HPDE6-E6E7 (cell line): Measurements from ENCODE around the gene FAM47E.
"Not testable (repeated sequence)": the region's sequence is repeated elsewhere in the genome, so short reads cannot be mapped to it uniquely, and the experiment has no call there.

ENCODE experiments used
- DNase-seq: peaks from one replicate; pipeline ENCODE4 v3.0.0; 2011; ENCODE audit warnings: missing footprints; ENCODE audit errors: extremely low spot score

FAM47E gene

DNA sequence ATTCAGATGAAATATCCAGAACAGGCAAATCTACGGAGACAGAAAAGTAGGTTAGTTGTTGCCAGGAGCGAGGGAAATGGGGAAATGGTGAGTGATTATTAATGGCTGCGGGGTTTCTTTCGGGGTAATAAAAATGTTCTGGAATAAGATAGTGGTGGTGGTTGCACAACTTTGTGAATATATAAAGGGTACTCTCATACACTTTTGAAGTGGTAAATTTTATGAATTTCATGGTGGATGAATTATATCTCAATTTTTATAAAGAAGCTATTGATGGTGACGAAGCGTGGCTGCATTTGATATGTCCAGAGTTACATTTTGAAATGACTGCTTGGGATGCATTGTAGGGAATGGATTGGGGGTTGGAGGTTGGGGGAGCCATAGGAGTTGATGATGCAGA lies 16.3 kb downstream of the FAM47E start:
- DNase-seq = no peak

DNA sequence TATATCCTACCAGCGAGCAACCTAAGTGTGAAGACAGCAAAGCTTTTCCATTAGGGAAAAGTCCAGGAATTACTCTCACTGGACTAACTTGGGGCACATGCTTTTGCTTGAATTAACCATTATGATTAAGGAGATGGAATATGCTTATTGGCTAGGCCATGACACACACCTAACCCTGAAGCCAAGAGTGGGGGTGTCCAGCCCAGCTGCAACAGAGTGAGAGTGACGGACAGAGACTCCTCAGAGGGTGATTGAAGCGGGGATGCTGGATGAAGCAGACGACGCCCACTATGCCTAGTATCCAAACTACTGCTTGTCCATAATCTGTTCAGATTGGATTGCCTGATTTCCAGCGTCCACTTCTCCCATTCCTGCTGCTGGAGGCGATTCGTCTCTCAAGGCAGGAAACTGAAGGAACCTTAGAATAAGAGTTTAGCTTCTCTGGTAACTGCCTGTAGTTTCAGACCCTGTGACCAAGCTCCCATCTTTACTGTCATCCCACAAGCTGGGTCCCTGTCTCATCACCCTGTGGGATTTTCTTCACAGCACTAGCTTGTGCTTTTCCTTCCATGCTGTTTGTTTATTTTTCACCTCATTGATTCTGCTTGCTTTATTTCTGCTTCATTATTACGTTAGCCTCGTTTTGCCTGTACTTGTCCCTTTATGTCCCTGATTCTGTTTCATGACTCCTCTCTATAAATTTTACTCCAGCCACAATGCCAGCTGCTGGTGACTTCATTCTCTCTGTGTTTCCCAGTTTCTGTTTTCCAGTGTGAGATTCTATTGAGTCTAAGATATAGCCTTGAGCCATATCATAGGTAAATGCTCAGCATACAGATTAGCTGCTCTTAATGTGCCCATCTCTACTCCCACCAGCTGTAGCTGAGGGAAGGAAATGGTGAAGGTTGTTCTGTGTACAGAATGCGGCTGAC lies 19.0 kb downstream of the FAM47E start:
- no peak for DNase-seq

DNA sequence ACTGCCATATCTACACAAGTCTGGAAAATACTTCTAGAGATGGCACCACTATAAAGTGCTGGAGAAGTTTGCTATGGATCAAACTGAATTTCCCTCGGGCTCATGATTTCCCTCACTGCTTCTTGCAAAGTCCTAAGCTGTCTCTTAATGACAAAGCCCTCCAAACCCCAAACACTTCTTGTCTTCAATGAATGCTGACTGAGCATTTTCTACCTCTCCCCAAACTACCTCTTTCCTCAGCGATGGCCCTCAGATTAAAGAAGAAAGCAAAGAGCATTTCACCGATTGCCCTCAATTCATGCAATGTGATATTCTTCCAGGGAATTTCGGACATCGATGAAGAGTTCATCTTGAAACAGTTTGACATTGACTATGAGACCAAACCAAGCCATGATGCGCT lies 19.7 kb downstream of the FAM47E start:
- DNase-seq = no peak

GRCh38 chr4:76272073-76272472 lies 20.6 kb downstream of the FAM47E start:
- no peak for DNase-seq

DNA sequence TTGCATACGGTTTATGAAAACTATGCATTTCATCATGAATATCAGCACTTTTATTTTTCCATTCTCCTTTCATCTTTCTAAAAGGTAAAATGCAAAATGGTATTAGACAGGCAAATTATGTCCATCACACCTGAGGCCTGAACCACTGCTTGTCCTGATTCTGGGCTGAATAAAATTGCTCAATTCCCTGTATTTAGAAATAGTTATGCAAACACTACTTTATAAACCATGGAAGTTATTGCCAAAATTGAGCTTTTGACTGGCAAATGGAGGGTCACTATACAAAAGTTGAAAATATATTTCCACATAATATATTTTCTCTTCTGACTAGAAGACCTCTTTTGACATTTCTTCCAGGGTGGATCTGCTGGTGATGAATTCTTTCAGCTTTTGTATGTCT lies 21.1 kb downstream of the FAM47E start:
- DNase-seq = no peak

- no peak for DNase-seq
Measured at GRCh38 chr4:76272999-76273398, 21.5 kb downstream of the FAM47E start.

GRCh38 chr4:76275486-76276124 lies 24.1 kb downstream of the FAM47E start:
- DNase-seq = no peak

DNA sequence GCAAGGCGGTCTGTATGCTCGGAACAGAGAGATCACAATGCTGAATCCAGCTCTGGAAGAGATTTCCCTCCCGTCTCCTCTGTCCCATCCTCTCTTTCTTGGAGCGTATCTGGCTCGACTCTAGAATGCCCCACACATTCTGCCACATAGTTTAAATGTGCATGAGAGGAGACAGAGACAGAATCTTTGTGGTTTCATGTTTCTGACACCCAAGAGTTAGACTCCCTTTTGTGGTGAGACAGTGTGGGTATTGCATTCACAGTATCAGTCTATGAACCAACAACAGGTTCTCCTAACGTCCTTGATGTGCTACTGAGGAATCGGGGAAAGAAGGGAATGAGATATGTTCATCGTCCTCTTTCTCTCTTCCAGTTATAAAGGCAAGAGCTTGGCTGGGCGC lies 25.3 kb downstream of the FAM47E start:
- no peak for DNase-seq

DNA sequence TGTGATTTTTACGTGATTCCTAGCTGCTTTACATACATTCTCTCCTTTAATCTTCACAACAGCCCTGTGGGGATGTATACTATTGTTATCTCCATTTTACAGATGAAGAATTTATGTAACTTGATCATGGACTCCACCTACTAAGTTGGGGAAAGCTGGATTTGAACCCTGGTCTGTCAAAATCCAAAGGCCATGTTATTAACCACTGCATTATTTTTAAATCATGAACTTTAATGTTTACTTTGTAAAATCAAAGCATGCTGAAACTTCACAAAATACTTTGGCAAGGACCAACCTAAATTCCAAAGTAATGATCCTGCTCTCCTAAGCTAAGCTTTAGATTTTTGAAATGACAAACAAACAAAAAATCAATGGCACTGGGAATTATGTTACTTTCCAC lies 26.1 kb downstream of the FAM47E start:
- DNase-seq = no peak

GRCh38 chr4:76278583-76278982 lies 27.1 kb downstream of the FAM47E start:
- DNase-seq = no peak

- no peak for DNase-seq
Measured at GRCh38 chr4:76279462-76279861, 27.9 kb downstream of the FAM47E start.

GRCh38 chr4:76280488-76281441 lies 29.2 kb downstream of the FAM47E start:
- no peak for DNase-seq

- DNase-seq = not testable (repeated sequence)
Measured at GRCh38 chr4:76281594-76281993, 30.1 kb downstream of the FAM47E start.

DNA sequence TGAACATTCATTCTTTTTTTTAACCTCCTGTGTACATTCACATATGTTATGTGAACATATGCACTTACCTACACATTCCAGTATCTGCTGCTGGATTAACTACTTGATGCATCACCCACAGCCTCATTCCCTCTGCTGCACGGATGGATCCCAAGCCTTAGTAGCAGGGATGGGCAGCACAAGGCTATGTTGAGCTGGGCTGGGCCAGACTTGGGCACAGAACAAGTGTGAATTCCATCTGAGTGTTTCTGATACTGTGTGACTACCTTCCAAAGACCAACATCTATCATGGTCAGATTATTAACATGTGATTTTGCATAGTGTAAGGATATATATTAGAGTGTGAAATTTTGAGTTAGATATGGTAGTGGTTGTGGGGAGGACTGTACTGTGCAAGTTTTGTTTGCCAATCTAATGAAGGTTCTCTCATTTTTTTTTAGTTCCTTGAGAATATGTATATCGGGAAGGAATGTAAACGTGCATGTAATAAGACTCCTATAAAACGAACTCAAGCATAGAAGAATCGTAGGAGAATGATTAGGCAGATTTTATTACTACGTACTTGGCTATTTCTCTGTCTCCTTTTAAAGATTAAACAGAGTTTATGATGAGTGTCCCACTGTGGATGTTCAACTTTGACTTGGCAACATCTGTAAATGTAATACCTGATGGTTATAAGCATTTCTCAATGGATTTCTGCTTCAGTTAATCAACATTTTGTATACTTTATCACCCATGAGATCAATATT lies 31.6 kb downstream of the FAM47E start:
- DNase-seq = no peak

DNA sequence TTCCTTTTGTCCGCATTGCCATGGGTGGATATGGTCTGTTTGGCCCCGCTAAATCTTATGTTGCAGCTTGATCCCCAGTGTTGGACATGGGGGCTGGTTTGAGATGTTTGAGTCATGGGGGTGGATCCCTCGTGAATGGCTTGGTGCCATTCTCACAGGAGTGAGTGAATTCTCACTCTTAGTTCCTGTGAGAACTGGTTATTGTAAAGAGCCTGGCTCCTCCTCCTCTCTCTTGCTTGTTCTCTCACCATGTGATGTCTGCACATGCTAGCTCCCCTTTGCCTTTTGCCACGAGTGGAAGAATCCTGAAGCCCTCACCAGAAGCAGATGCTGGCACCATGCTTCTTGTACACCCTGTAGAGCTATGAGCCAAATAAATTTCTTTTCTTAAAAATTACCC lies 32.4 kb downstream of the FAM47E start:
- no peak for DNase-seq

- not testable (repeated sequence) for DNase-seq
Measured at GRCh38 chr4:76287811-76288210, 36.3 kb downstream of the FAM47E start.

DNA sequence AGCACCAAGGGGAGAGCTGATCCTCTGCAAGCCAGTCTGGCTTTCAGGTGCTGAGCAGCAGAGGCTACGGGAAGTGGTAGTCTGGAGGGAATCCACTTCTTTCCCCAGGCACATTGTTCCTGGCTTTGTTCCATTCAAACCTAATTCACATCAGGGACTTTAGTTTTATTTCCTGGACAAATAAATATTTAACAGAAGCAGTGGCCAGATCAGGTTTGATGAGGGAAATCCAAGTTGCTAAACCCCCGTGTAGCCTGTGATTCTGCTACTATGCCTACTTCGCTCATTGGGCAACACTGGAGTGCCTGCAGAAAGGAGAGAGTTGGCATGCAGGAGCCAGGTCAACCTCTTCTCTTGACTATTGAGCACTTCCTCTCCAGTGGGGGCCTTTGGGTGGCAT lies 41.2 kb downstream of the FAM47E start:
- DNase-seq = no peak

- DNase-seq = no peak
Measured at GRCh38 chr4:76293772-76294171, 42.3 kb downstream of the FAM47E start.

DNA sequence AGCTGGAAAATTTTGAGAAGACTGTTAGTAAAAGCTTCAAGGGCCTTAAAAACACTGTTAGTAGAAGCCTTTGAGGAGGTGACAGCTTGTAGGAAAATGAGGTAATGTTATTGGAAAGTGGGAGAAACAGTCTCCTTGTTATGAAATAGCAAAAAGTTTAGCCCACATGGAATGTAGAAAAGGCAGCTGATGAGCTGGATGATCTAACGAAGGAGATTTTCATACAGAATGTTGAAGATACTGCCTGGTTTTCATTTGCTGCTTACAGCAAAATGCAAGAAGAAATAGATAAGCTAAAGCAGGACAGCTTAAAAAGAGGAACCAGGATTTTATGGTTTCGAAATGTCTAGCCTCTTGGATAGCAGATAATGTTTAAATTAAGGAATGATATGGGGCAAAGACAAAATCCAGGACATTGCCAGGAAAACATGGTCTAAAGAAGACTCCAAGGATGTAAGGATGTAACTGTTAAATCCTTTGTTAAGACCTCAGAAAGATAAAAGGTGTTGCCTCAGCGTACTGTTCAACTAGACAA lies 44.8 kb downstream of the FAM47E start:
- DNase-seq = no peak

- no peak for DNase-seq
Measured at GRCh38 chr4:76298227-76298626, 46.7 kb downstream of the FAM47E start.

DNA sequence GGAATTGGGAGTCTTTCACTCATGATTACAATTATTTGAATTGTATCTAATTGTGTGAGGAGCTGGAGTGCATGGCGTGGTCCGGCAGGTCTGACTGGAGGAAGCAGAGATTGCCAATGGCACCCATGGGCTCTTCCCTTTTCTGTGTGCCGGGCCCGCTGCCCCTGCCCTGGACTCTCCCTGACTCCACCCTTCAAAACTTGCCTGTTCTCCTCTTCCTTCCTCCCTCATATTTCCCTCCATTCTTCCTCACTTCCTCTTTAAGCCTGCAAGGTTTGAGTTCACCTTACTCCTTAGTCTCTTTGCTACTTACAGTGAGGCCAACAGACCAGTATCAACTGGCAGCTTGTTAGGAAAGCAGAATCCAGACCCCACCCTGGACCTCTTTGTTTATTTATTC lies 48.5 kb downstream of the FAM47E start:
- DNase-seq = no peak
